GM10847 (cell line): ENCODE results near the gene TMEM117.

Experiments used
- POLR2A ChIP-seq: IDR thresholded peaks from 2 replicates; pipeline ENCODE4 v1.6.1; 2011; ENCODE audit not compliant: insufficient read length; ENCODE audit errors: extremely low read depth

The TMEM117 gene

DNA sequence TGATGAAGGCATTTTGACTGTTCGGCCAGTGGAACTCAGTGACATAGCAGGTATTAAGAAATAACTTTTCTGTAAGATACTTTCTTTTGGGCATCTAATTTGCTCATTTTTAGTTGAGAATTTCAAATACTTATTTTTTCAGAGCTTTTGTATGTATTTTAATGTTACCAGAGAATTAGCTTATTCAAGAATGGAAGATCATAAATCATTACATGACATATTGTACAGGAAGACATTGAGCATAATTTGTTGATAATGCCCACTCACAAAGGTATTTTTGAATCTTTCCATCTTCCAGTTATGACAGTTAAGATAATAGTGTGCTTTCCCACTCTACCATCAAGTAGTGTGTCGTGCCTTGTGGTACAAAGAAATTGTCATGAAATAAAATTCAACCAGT is 36.5 kb downstream of the TMEM117 start:
- no peak for TF ChIP-seq POLR2A

DNA sequence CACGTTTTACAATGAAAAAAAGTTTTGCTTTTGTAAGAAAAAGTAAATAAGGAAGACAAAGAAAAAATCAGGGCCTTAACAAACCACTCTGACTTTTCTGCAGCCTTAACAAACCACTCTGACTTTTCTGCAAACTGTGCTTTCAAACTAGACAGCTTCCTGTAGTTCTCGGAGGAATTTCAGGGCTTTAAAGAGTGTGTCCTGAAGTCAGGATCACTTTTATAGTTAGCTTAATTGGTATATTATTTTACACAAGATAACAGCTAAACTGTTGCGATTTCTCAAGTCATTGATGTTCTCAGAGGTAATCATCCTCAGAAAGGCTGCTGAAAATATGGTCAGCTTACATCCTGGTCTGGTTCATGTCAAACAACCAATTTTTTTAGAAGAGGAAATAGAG is 42.2 kb downstream of the TMEM117 start:
- TF ChIP-seq POLR2A = no peak

DNA sequence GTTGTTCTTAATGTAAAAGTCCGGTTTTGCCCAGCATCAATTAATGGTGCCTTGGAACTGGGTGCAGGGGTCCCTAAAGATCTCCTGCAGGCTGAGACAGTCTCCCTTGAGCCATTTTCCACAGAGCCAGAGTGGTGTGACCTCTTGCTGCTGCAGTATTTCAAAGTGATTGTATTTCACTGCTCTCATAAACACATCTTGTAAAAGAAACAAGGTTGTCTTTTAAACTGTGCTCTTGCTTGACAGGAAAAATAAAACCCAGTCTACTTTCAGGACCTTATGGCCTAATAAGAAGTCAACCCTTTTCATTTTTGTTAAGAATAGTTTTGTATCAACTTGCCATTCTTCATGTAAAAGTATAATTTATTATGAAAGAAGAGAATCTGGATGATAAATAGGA is 44.7 kb downstream of the TMEM117 start:
- TF ChIP-seq POLR2A = no peak

DNA sequence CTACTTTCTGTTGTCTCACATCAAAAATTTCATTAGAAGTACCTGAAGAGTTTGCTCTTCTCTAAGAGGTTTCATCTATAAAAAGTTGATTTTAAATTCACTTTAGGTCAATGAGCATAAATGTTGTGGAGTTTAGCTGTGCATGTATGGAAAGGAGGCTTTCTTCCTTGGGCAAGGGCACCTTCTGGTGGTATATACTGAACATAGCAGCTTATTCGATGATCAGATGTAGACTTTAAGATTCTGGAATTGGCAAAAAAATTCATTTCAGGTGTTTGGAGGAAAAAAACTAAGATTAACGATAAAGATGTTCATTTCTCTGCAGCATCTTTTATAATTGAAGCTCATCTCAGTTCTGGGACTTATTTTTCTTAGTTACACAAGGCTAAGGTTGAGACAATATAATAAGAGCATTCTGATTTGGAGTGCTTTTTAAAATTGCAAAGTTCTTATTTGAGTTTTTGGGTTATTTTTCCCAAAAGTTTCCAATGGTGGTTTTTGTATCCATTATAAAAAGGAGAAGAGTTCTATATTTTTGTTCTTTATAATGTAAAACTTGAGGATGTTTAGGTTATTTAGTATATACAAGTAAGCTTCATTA is 46.8 kb downstream of the TMEM117 start:
- TF ChIP-seq POLR2A = no peak

DNA sequence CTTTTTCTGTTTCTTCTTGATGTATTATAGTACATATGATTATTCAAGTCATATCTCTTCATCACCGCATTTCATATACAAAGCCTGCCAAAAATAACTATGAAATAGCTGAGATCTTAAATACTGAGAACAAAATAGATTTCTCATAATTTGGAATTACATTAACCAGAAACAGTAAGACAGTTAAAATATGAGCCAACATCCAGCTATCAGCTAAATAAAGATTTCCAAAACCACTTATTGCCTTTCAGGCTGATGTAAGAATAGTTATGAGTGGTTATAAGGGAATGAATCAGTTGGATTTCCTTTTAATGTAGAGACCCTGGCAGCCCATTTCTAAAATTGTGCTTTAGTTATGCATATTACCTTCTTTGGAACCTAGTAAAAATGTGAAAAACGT is 47.4 kb downstream of the TMEM117 start:
- no peak for TF ChIP-seq POLR2A

DNA sequence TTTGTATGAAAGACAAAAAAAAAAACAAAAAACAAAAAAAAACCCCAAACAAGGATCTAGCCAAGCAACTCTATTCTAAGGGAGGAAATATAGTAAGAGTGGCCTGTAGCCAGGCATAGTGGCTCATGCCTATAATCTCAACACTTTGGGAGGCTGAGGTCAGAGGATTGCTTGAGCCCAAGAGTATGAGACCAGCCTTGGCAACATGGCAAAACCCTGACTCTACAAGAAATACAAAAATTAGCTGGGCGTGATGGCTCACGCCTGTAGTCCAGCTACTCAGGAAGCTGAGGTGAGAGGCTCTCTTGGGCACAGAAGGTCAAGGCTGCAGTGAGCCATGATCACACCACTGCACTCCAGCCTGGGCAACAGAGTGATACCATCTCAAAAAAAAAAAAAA is 47.9 kb downstream of the TMEM117 start:
- TF ChIP-seq POLR2A = no peak

DNA sequence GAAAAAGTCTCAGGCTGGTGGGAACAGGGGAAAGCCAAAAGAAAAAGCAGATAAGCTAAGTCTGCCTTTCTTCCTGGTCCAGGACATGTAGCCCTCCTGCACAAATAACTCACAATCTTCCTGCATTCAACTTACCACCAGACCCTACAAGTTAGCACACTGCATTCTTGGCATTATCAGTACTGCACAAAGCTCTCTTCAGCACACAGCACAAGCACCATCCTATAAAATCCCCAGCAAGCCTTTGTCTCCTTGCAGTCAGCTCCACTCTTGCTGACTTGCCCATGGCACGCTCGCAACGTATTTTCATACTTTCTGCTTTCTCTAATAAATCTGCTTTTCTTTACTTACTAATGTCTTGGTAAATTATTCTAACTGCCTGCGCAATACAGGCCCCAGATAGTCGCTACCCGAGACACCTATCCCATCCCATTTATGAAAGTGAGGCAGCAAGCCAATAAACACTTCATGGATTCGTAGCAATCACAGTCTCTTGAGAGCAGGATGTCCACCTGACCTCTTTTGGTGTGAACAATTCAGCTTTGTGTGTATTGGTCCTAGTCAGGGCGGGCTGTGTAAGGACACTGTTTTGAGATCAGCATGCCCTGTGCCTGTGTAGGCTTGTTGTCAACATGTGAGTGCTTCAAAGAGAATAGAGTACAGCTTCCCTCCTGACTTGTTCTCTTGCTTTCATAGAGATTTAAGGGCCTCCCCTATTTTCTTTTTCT is 49.0 kb downstream of the TMEM117 start:
- no peak for TF ChIP-seq POLR2A

DNA sequence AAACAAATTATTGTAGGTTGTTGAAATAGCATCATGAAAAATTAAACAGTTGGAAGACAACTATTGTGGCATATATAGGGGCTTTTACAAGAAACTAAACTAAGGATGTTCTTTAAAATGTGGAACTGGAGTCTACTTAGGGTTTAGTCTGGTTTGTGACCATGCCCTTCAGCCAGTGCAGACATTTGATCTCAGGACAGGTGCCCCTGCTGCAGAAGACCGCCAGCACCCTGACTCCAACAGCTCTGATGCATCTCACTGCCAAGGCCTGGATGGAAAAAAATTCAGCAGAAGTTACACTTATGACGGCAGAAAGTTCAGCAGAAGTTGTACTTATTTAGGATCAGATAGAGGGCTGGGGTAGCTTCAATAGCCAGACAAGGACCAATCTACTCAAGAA is 51.5 kb downstream of the TMEM117 start:
- TF ChIP-seq POLR2A = no peak

DNA sequence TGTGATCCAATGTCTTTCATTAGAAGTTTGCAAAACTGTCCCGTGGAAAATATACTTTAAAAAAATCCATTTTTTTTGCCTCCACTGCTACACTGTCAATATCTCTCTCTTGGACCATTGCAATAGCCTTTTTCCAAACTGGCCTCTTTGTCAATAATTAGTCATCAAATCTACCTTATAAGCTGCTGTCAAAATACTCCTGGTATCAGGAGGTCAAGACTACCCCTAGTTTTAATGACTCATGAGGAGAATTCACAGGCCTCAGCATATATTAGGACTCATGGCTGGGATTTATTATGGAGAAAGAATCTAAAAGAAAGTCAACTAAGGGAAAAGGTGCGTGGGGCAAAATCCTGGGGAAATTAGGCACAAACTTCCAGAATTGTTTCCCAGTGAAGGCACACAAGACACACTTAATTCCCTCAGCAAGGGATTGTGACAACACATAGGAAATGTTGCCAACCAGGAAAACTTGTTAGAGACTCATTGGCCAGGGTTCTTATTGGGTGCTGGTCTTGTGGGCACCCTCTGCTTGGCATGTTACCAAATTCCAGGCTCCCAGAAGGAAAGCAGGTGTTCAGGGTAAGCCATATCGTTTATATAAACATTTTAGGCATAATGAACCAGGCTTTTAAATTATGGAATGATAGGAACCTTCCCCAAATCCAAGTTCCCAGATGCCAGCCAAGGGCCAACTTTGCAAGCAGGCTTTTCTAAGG is 56.1 kb downstream of the TMEM117 start:
- TF ChIP-seq POLR2A = no peak

DNA sequence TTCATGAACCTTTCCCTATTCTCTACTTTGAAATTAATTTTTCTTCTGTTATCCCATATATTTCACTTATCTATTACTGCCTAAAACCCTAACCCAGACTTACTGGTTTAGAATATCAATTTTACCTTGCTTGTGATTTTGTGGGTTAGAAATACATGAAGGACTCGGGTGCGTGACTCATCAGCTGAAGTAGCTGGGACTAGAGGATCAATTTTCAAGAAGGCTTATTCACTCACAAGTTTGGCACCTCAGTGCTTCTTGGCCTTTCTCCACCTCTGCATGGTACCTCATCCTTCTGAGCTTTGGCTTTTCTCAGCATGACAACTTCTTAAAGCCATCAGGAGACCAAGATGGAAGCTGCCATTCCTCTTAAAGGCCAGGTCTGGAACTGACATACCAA is 57.8 kb downstream of the TMEM117 start:
- no peak for TF ChIP-seq POLR2A

DNA sequence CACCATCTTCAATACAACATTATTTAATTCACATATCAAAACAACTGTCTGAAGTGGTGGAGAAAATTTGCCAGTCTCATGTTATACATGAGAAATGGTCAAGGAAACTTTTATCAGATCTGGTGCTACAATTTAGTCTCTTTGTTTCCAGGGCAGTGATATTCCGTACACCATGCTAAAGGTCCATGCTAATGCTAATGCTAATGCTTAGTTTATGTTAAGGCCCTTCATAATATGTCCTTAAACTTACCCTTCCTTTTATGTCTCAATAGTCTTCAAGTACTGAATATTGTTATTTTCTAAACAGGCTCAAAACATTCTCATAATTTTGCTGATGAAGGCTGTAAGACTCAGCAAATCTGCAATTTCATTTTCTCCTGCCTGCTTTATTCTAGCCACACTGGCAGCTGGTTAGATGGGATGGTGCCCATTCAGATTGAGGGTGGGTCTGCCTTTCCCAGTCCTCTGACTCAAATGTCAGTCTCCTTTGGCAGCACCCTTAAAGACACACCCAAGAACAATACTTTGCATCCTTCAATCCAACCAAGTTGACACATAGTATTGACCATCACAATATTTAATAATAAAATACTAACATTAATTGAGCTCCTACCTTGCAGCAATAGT is 59.8 kb downstream of the TMEM117 start:
- no peak for TF ChIP-seq POLR2A

DNA sequence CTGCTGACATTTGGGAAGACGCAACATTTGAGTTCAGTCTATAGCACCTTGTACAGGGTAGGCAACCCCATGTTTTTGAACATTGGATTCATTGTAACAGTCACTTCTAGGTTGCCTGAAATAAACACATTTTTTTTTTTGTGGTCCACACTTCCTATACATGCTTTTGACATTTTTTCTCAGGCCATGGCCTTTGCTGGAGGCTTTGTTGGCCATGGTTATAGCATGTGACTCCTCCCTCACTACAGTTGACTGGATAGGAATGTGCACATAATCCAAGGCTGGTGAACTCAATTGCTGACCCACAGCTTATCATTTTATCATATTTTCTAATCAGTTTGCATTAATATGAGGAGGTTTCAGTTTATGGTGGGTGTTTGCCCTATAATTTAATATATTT is 60.6 kb downstream of the TMEM117 start:
- no peak for TF ChIP-seq POLR2A

DNA sequence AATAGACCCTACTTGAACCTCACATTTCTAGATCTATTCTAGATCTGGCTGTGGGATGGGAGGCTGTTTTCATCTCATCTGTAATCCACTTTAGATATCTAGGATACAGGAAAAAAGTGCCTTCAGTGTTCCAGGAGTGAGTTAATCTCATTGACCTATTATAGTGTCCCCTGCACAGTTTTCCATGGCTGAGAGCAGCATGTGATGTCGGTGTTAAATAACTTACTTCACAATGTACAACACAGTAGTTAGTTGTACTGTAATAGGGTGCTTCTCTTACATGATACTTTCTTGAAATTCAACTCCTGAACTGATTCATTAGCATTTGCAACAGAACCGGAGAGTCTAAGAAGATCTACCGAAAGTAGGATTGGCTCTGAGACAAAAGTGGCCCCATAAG is 62.6 kb downstream of the TMEM117 start:
- no peak for TF ChIP-seq POLR2A

DNA sequence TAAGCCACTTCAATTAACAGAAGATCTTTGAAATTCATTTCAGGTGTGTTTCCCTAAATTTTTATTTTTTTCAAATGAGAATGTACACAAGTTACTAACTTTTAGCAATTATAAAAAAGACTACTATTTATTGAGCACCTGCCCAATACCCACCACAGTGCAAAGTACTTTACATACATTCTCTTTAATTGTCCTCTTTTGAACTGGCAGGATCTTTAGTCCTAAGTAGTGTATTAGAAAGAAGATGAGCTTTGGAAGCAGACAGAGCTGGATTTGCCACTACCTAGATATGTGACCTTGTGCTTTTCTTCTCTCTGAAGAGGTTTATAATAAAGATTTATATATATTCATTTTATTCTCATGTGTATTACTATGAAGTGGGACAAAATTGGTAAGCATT is 63.7 kb downstream of the TMEM117 start:
- TF ChIP-seq POLR2A = no peak

DNA sequence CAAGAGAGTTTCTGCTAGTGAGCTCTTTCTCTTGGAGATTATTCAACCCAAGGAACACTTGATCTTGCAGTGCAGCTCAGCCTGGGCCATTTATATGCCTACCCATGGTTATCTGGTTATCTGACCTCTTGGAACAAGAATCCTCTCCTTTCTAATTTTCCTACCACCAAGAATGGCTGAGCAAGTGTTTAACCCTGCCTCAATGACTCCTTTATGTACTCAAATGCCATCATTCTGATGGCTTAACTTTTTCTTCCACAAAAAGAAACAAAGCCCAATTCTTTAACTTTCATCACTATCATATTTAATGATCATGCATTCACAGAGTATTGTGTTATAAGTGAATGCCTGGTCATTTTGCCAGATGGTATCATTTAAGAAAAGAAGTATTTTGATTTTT is 67.8 kb downstream of the TMEM117 start:
- no peak for TF ChIP-seq POLR2A

DNA sequence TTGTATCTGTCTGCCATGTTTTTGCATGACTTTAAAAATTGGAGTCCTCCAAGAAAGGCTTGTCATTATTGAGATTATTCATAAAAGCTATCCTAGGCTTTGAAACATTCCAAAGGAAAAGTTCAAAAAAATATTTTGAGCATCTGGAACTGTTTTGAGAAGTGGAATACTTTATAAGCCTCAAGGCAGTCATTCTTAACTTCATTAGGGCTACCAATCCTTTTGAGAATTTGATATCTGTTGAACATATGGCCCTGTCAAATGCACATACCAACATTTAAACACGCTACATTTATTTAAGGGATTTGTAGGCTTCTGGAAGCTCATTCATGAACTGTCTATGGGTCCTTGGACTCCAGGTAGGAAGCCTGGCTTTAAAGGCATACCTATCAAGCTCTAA is 77.0 kb downstream of the TMEM117 start:
- no peak for TF ChIP-seq POLR2A

DNA sequence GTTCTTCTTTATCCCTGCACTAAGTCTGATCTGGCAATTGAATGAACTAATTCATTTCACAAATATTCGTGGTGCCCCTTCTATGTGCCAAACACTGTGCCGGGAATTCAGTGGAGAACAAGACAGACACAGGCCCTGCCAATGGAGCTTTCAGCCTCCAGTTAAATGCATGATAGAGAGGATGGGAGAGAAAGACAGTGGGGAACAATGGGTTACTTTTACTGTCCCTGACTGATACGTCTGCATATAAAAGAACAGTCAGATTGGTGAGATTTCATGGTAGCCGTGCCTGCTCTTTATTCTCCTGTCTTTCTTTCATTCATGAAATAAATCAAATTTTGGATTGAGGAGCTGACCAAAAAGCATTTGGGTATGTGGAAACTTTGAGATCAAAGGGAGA is 78.5 kb downstream of the TMEM117 start:
- TF ChIP-seq POLR2A = no peak
